Endothelial cell of umbilical vein (primary cell): ENCODE measurements around the gene CCHCR1. TPM values are rescaled to one million over a fixed set of nuclear protein-coding genes. Genes with fewer than 3 reads are reported as not detected.

ENCODE experiments used
- BruUV-seq: library from RNA; stranded (reverse); fragments of 400-500 nt; replicated peaks from 2 replicates; lab custom pipeline; 2021; lab: Mats Ljungman, UMichigan
- CTCF ChIA-PET: fragments of 300-600, 350-600 bp; sonication (Branson Sonifier 250); formaldehyde crosslinking; loops from one replicate; lab custom pipeline; 2021; ENCODE audit warnings: antibody characterized with exemption, inconsistent platforms; lab: Charles Lee
- POLR2A ChIA-PET: fragments of 300-600, 350-600 bp; sonication (Branson Sonifier 250); formaldehyde crosslinking; loops from one replicate; lab custom pipeline; 2021; ENCODE audit warnings: antibody characterized with exemption, inconsistent platforms; lab: Charles Lee
- DNase-seq: peaks from one replicate; pipeline ENCODE4 v3.0.0-alpha.2; 2011; ENCODE audit warnings: low read depth, low spot score
- FAIRE-seq: peaks from 2 replicates; lab custom pipeline; 2011; peaks lifted over from hg19 to GRCh38; lab: Jason Lieb, UNC
- H2AFZ ChIP-seq: 2 replicates; pipeline ENCODE4 v1.6.0; 2012; ENCODE audit warnings: low read depth, low read length, control low read depth, inconsistent platforms
- H3K27ac ChIP-seq: 2 replicates; pipeline ENCODE4 v1.5.1; 2011; ENCODE audit warnings: low read depth, mild to moderate bottlenecking, control low read depth, low read length, moderate library complexity; ENCODE audit not compliant: insufficient read depth
- H3K27me3 ChIP-seq, 2 experiments: 2 replicates each; pipeline versions ENCODE4 v1.6.0 to v1.6.1; 2011; ENCODE audit warnings: low read length in 2 of 2, mixed read lengths in 1 of 2; ENCODE audit not compliant: control insufficient read depth in 2 of 2, insufficient read depth in 2 of 2
- H3K36me3 ChIP-seq, 2 experiments: 2 replicates in 1 of 2; 3 replicates in 1 of 2; pipeline ENCODE4 v1.5.1; 2011; ENCODE audit warnings: low read length in 2 of 2, mild to moderate bottlenecking in 1 of 2, moderate library complexity in 1 of 2; ENCODE audit not compliant: control insufficient read depth in 2 of 2, insufficient read depth in 2 of 2; ENCODE audit errors: extremely low read depth in 1 of 2
- H3K4me1 ChIP-seq: 3 replicates; pipeline ENCODE4 v1.5.1; 2011; ENCODE audit warnings: mild to moderate bottlenecking, low read length; ENCODE audit not compliant: control insufficient read depth, insufficient read depth; ENCODE audit errors: extremely low read depth
- H3K4me2 ChIP-seq: 2 replicates; pipeline ENCODE4 v1.6.1; 2011; ENCODE audit warnings: low read length, control low read depth, mixed read lengths; ENCODE audit not compliant: insufficient read depth
- H3K4me3 ChIP-seq, 3 experiments: fragments of 200-600 bp in 1 of 3; sonication (generic), shearing (Covaris generic) in 1 of 3; replicated peaks in 1 of 3; 2 replicates each; pipeline ENCODE4 v1.5.1; 2011 to 2016; ENCODE audit warnings: control low read depth in 3 of 3, low read length in 3 of 3, mild to moderate bottlenecking in 2 of 3, inconsistent platforms in 1 of 3, low read depth in 1 of 3, moderate library complexity in 1 of 3; ENCODE audit not compliant: insufficient read depth in 1 of 3
- H3K79me2 ChIP-seq: 2 replicates; pipeline ENCODE4 v1.6.0; 2012; ENCODE audit warnings: low read length, inconsistent platforms; ENCODE audit not compliant: control insufficient read depth, insufficient read depth
- H3K9ac ChIP-seq: replicated peaks from 2 replicates; pipeline ENCODE3; 2011; ENCODE audit warnings: low read length, control low read depth; ENCODE audit not compliant: insufficient read depth; ENCODE audit errors: extremely low read depth
- H3K9me1 ChIP-seq: replicated peaks from 3 replicates; pipeline ENCODE4 v1.6.0; 2011; ENCODE audit warnings: mild to moderate bottlenecking, low read length; ENCODE audit not compliant: control insufficient read depth, insufficient read depth; ENCODE audit errors: extremely low read depth
- H3K9me3 ChIP-seq: replicated peaks from 2 replicates; pipeline ENCODE4 v1.5.1; 2012; ENCODE audit warnings: low read length, inconsistent platforms; ENCODE audit not compliant: control insufficient read depth, insufficient read depth
- H4K20me1 ChIP-seq: replicated peaks from 2 replicates; pipeline ENCODE3; 2011; ENCODE audit warnings: mild to moderate bottlenecking, low read length; ENCODE audit not compliant: control insufficient read depth, insufficient read depth; ENCODE audit errors: extremely low read depth
- EZH2 ChIP-seq: IDR thresholded peaks from 2 replicates; pipeline ENCODE4 v1.6.1; 2012; ENCODE audit warnings: borderline replicate concordance, low read depth, mild to moderate bottlenecking, moderate library complexity, low read length, inconsistent platforms; ENCODE audit not compliant: severe bottlenecking
- FOS ChIP-seq: IDR thresholded peaks from 2 replicates; pipeline ENCODE4 v1.6.1; 2011; ENCODE audit warnings: mild to moderate bottlenecking, low read length, moderate library complexity, borderline replicate concordance; ENCODE audit not compliant: insufficient read depth
- GATA2 ChIP-seq: IDR thresholded peaks from 2 replicates; pipeline ENCODE4 v1.7.0; 2011; ENCODE audit warnings: low read depth, mild to moderate bottlenecking, moderate library complexity, mixed read lengths, low read length; ENCODE audit not compliant: insufficient read length, insufficient read depth
- JUN ChIP-seq: IDR thresholded peaks from 2 replicates; pipeline ENCODE4 v1.6.1; 2011; ENCODE audit warnings: borderline replicate concordance, low read depth; ENCODE audit not compliant: insufficient read length, insufficient read depth
- MYC ChIP-seq: IDR thresholded peaks from one replicate; pipeline ENCODE4 v1.6.1; 2011; ENCODE audit warnings: mild to moderate bottlenecking, low read depth, low read length
- POLR2A ChIP-seq: IDR thresholded peaks from 2 replicates; pipeline ENCODE4 v1.6.1; 2012; ENCODE audit warnings: low read depth, mild to moderate bottlenecking, control low read depth, low read length
- POLR2AphosphoS5 ChIP-seq: IDR thresholded peaks from 2 replicates; pipeline ENCODE4 v1.6.1; 2012; ENCODE audit warnings: low read depth, mild to moderate bottlenecking, control low read depth, low read length, moderate library complexity; ENCODE audit not compliant: insufficient read depth
- dilution Hi-C: fragments of 300-500 bp; cut with MboI; formaldehyde crosslinking; loops from one replicate; pipeline ENCODE4 v1.15.0; 2019; ENCODE audit warnings: low sequenced_read_pairs; ENCODE audit not compliant: extremely low pct_ligation_motif_present
- intact Hi-C: fragments of 100-400 bp; cut with micrococcal nuclease; formaldehyde crosslinking; loops from one replicate; pipeline ENCODE4 v1.10.0; 2022
- polyA plus RNA-seq, 4 experiments: library from polyadenylated mRNA; depleted of rRNA in 3 of 4; stranded (reverse) in 3 of 4; unstranded in 1 of 4; fragments of >200 nt; gene quantifications; 2 replicates each; pipeline versions ENCODE4 v1.2.1 to v1.2.3, GENCODE V29; 2011 to 2012; ENCODE audit warnings: missing spikeins in 1 of 4
- total RNA-seq: library from RNA; stranded (reverse); gene quantifications from 2 replicates; pipeline ENCODE4 v1.2.3, GENCODE V29; 2021
- TF ChIP-seq, protein P1 (sequence below), 2 donors: IDR thresholded peaks; 1 replicate in 1 of 2; 2 replicates in 1 of 2; pipeline ENCODE4 v1.5.1; 2011; ENCODE audit warnings: low read length in 2 of 2, mild to moderate bottlenecking in 2 of 2, moderate library complexity in 2 of 2, control low read depth in 1 of 2, inconsistent platforms in 1 of 2, low read depth in 1 of 2; ENCODE audit not compliant: insufficient read depth in 1 of 2; ENCODE audit errors: extremely low read depth in 1 of 2
- TF ChIP-seq, protein P2 (sequence below): IDR thresholded peaks from 2 replicates; pipeline ENCODE4 v1.6.1; 2011; ENCODE audit not compliant: insufficient read depth, insufficient read length

The CCHCR1 gene
- total and polyA plus RNA-seq, 2 donors (not counting 3 experiments of a cell fraction or from before 2014, with no cell fraction given), result 12.8 to 23.2 TPM

DNA sequence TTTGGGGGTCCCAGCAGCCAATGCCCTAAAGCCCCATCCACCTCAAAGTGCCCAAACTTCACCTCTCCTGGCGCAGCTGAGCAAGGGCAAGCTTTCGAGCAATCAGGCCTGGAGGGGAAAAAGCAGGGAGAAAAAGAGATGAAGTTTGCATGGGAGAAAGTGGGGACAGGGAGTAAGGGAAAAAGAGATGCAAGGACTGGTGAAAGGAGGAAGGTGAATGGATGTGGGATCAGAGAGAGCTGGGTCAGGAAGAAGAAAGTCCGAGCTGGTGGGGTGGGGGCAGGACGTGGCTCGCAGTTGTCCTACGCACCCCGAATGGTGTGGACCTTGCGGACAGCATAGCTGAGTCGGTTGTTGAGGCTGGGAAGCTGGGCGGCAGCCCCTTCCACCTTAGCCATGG, 12.2 kb downstream of the CCHCR1 start:
- ChIA-PET CTCF (interaction anchor here (0.9 to 3.3 kb wide), 4 partner anchors 8 to 221 kb away, joined by 3 to 15 read pairs (median 6); no protein-coding TSS in a partner anchor), POLR2A (no interaction called here)
- Histone ChIP-seq H3K4me3 (no peak overlapping the region), H3K79me2 (no peaks in the 10 kb centered on the region), H3K9me1 (no peaks in the 10 kb centered on the region), H3K9ac (no peak overlapping the region), H3K36me3 (peaks cover 0 to 15% of the 10 kb centered on the region in 2 experiments), H3K27ac (no peak overlapping the region), H3K4me2 (no peak overlapping the region), H3K9me3 (no peaks in the 10 kb centered on the region), H3K27me3 (no peaks in the 10 kb centered on the region), H4K20me1 (no peaks in the 10 kb centered on the region), H3K4me1 (peaks cover 3% of the 10 kb centered on the region), H2AFZ (no peak overlapping the region)
- intact Hi-C loops, result no loop called here
- no TSS peak for BruUV-seq
- no peak for DNase-seq
- dilution Hi-C loops, result no loop called here
- TF ChIP-seq GATA2, result no peak
- no peak for TF ChIP-seq FOS
- TF ChIP-seq JUN, result no peak
- TF ChIP-seq, protein P1, sequence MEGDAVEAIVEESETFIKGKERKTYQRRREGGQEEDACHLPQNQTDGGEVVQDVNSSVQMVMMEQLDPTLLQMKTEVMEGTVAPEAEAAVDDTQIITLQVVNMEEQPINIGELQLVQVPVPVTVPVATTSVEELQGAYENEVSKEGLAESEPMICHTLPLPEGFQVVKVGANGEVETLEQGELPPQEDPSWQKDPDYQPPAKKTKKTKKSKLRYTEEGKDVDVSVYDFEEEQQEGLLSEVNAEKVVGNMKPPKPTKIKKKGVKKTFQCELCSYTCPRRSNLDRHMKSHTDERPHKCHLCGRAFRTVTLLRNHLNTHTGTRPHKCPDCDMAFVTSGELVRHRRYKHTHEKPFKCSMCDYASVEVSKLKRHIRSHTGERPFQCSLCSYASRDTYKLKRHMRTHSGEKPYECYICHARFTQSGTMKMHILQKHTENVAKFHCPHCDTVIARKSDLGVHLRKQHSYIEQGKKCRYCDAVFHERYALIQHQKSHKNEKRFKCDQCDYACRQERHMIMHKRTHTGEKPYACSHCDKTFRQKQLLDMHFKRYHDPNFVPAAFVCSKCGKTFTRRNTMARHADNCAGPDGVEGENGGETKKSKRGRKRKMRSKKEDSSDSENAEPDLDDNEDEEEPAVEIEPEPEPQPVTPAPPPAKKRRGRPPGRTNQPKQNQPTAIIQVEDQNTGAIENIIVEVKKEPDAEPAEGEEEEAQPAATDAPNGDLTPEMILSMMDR (IDR thresholded peaks at IDR 0.05; ENCODE audit: extremely low read depth in 1 of 2, insufficient read depth in 1 of 2, low read depth in 1 of 2, low read length in 2 of 2), result no peak
- TF ChIP-seq, protein P2, sequence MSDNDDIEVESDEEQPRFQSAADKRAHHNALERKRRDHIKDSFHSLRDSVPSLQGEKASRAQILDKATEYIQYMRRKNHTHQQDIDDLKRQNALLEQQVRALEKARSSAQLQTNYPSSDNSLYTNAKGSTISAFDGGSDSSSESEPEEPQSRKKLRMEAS, result no peak
- no peak for TF ChIP-seq POLR2A
- no peak for TF ChIP-seq MYC
- no peak for TF ChIP-seq POLR2AphosphoS5
- no peak for TF ChIP-seq EZH2
- no peak for FAIRE-seq
